HS-5 (cell line): ENCODE measurements around the gene CSTA.
A peak's percentile ranks its signal among the peaks of the same experiment; 100 is the strongest.

ENCODE experiments used
- DNase-seq: peaks from one replicate; pipeline ENCODE4 v3.0.0-alpha.2; 2012; ENCODE audit warnings: low read depth

The CSTA gene

GRCh38 chr3:122382888-122383666, 58.0 kb downstream of the CSTA start, which contains the start of gene MIX23:
Gene MIX23, minus strand, starts transcription at chr3:122383231. Its CDS starts 7 bp downstream, at chr3:122383224.
- DNase-seq: peak; percentile 74

- peak; percentile 68 for DNase-seq
Measured at GRCh38 chr3:122383771-122384697, 59.0 kb downstream of the CSTA start, which contains the start of gene FAM162A. Gene FAM162A, plus strand, starts transcription at chr3:122384182. Its CDS starts 84 bp downstream, at chr3:122384266.

GRCh38 chr3:122387709-122388108, 62.7 kb downstream of the CSTA start:
- DNase-seq: no peak

GRCh38 chr3:122389197-122389596, 64.1 kb downstream of the CSTA start:
- no peak for DNase-seq

- DNase-seq: no peak
Measured at GRCh38 chr3:122389892-122390291, 64.8 kb downstream of the CSTA start.

GRCh38 chr3:122390665-122391064, 65.6 kb downstream of the CSTA start:
- no peak for DNase-seq
